Colonic mucosa (tissue), 4 donors: ENCODE results near the gene ECHDC1. TPM values are rescaled to one million over a fixed set of nuclear protein-coding genes. Genes with fewer than 3 reads are reported as not detected.

Source experiments
- DNase-seq: peaks from one replicate; pipeline ENCODE4 v3.0.0-alpha.2; 2020
- H3K27ac ChIP-seq: fragments of 200-600 bp; one replicate; pipeline ENCODE4 v1.8.0; 2021
- H3K27me3 ChIP-seq: fragments of 200-600 bp; one replicate; pipeline ENCODE4 v1.8.0; 2021
- H3K36me3 ChIP-seq: fragments of 200-600 bp; one replicate; pipeline ENCODE4 v1.8.0; 2021
- H3K4me1 ChIP-seq: fragments of 200-600 bp; one replicate; pipeline ENCODE4 v1.8.0; 2021; ENCODE audit warnings: mild to moderate bottlenecking
- H3K4me3 ChIP-seq: fragments of 200-600 bp; one replicate; pipeline ENCODE4 v1.8.0; 2021
- H3K9ac ChIP-seq, 2 donors: one replicate each; pipeline ENCODE4 v1.7.0; 2013; ENCODE audit warnings: control low read depth in 2 of 2, low read depth in 2 of 2, low read length in 2 of 2
- H3K9me3 ChIP-seq: fragments of 200-600 bp; one replicate; pipeline ENCODE4 v1.8.0; 2021
- intact Hi-C: fragments of 100-400 bp; cut with DNase I; formaldehyde crosslinking; loops from one replicate; pipeline ENCODE4 v1.14.1; 2022
- total RNA-seq, 2 donors: library from RNA; stranded (reverse); fragmentation: NEBNext Ultra II Directional in 1 of 2; extraction: Animal tissue kit (Norgen Biotek cat#: 25700) in 1 of 2; gene quantifications; one replicate each; pipeline ENCODE4 v1.2.1, GENCODE V29; 2021
- TF ChIP-seq, protein P1 (sequence below): fragments of 200-600 bp; IDR thresholded peaks from one replicate; pipeline ENCODE4 v1.8.0; 2022; ENCODE audit warnings: antibody characterized with exemption, mild to moderate bottlenecking
- donor health status: healthy.
- donor health status: DM: no; HTN: no; CAD: no.
- donor health status: DM: no; HTN: no; CAD: no.

Gene ECHDC1
- total RNA-seq, 2 donors from 2014 or later, result 56.1 to 111 TPM

DNA sequence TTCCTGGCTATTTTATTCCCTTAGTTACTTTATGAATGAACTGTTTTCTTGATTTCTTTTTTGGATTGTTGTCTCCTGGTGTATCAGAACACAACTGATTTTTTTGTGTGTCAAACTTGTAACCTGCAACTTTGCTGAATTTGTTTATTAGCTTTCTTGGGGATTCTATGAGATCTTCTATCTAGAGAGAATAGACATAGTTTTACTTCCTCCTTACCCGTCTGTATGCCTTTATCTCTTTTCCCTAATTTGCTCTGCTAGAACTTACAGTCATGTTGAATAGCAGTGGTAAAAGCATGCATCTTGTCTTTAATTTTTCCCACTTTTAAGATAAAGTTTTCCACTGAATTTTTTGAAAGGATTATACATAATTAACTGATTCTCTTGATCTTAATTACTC lies 63.6 kb downstream of the ECHDC1 start:
- intact Hi-C loops, result no loop called here
- TF ChIP-seq, protein P1, sequence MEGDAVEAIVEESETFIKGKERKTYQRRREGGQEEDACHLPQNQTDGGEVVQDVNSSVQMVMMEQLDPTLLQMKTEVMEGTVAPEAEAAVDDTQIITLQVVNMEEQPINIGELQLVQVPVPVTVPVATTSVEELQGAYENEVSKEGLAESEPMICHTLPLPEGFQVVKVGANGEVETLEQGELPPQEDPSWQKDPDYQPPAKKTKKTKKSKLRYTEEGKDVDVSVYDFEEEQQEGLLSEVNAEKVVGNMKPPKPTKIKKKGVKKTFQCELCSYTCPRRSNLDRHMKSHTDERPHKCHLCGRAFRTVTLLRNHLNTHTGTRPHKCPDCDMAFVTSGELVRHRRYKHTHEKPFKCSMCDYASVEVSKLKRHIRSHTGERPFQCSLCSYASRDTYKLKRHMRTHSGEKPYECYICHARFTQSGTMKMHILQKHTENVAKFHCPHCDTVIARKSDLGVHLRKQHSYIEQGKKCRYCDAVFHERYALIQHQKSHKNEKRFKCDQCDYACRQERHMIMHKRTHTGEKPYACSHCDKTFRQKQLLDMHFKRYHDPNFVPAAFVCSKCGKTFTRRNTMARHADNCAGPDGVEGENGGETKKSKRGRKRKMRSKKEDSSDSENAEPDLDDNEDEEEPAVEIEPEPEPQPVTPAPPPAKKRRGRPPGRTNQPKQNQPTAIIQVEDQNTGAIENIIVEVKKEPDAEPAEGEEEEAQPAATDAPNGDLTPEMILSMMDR, result no peak

GRCh38 chr6:127277878-127278843 lies 65.2 kb downstream of the ECHDC1 start:
- Histone ChIP-seq H3K4me1 (no peaks in the 10 kb centered on the region), H3K4me3 (no peak overlapping the region), H3K27me3 (no peaks in the 10 kb centered on the region), H3K9me3 (no peaks in the 10 kb centered on the region), H3K27ac (no peak overlapping the region), H3K36me3 (peaks cover 5% of the 10 kb centered on the region), H3K9ac (no peak overlapping the region)
- no peak for DNase-seq
- intact Hi-C loops, result no loop called here
- TF ChIP-seq, protein P1, result no peak

More for the DNA sequence above, 63.6 kb downstream of the ECHDC1 start:
- no peaks in the 10 kb centered on the region for H3K27me3 ChIP-seq
- H3K9me3 ChIP-seq, result no peaks in the 10 kb centered on the region
- no peak overlapping the region for H3K9ac ChIP-seq
- H3K36me3 ChIP-seq, result peaks cover 5% of the 10 kb centered on the region
- H3K4me1 ChIP-seq, result no peaks in the 10 kb centered on the region
- no peak overlapping the region for H3K27ac ChIP-seq
- no peak for DNase-seq
- no peak overlapping the region for H3K4me3 ChIP-seq

- no peak for DNase-seq
- intact Hi-C loops, result no loop called here
- Histone ChIP-seq H3K36me3 (peaks cover 2% of the 10 kb centered on the region), H3K4me1 (no peaks in the 10 kb centered on the region), H3K27ac (no peak overlapping the region), H3K27me3 (no peaks in the 10 kb centered on the region), H3K9ac (no peak overlapping the region), H3K9me3 (no peaks in the 10 kb centered on the region), H3K4me3 (no peak overlapping the region)
- TF ChIP-seq, protein P1, result no peak
These were observed 67.1 kb downstream of the ECHDC1 start for GRCh38 chr6:127276331-127276730.

- no peaks in the 10 kb centered on the region for H3K4me1 ChIP-seq
- H3K9me3 ChIP-seq, result no peaks in the 10 kb centered on the region
- no peak overlapping the region for H3K4me3 ChIP-seq
- no peak overlapping the region for H3K9ac ChIP-seq
- no peaks in the 10 kb centered on the region for H3K27me3 ChIP-seq
- no peak for DNase-seq
- no peak overlapping the region for H3K27ac ChIP-seq
- intact Hi-C loops, result no loop called here
- TF ChIP-seq, protein P1, result no peak
- H3K36me3 ChIP-seq, result no peaks in the 10 kb centered on the region
These were observed 69.9 kb downstream of the ECHDC1 start for GRCh38 chr6:127273499-127273898.

DNA sequence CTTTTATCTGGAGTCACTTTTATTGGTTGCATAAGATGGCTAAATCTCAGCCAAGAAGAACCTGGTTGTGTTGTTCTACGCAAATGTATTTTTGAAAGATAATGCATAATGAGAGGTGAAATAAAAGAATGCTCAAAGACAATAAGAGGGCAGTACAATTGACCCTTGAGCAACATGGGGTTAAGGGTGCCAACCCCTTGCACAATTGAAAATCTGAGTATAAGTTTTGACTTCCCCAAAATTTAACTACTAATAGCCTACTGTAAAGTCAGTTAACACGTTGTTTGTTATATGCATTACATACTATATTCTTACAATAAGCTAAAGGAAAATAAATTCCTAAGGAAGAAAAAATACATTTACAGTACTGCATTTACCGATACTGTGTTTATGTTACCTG lies 70.8 kb downstream of the ECHDC1 start:
- TF ChIP-seq, protein P1, result no peak
- H3K4me1 ChIP-seq, result no peaks in the 10 kb centered on the region

More for the DNA sequence above, 70.8 kb downstream of the ECHDC1 start:
- Histone ChIP-seq H3K9ac (no peak overlapping the region), H3K27me3 (no peaks in the 10 kb centered on the region), H3K4me3 (no peak overlapping the region), H3K27ac (no peak overlapping the region), H3K9me3 (no peaks in the 10 kb centered on the region), H3K36me3 (no peaks in the 10 kb centered on the region)
- intact Hi-C loops, result no loop called here
- no peak for DNase-seq
